ENCODE measurements around the gene ANKS1B. TPM values are rescaled to one million over a fixed set of nuclear protein-coding genes. Genes with fewer than 3 reads are reported as not detected.

ANKS1B gene
- total RNA-seq, 4 donors from 2014 or later: 0.88 to 10.7 (median 4.4) TPM

DNA sequence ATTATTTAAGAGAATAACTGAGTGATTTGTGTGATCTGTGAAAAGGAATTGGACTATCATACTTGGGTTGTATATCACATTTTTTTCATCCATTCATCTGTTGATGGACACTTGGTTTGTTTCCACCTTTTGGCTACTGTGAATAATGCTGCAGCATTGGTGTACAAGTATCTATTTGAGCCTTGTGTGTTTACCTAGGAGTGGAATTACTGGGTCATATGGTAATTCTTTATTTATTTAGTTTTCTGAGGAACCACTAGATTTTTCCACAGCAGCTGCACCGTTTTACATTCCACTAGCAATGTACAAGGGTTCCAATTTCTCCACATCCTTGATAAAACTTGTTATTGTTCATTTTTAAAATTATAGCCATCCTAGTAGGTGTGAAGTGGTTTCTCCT, 1283.6 kb downstream of the ANKS1B start:
- Histone ChIP-seq H3K36me3 (peaks cover 0 to 33% (median 0%) of the 10 kb centered on the region in 3 donors), H3K27me3 (no peaks in the 10 kb centered on the region), H3K4me3 (no peak overlapping the region), H3K27ac (no peak overlapping the region), H3K4me1 (no peaks in the 10 kb centered on the region), H3K9me3 (no peaks in the 10 kb centered on the region)
- no peak for DNase-seq
- TF ChIP-seq POLR2A (IDR thresholded peaks at IDR 0.05): no peak
- TF ChIP-seq, protein P1, sequence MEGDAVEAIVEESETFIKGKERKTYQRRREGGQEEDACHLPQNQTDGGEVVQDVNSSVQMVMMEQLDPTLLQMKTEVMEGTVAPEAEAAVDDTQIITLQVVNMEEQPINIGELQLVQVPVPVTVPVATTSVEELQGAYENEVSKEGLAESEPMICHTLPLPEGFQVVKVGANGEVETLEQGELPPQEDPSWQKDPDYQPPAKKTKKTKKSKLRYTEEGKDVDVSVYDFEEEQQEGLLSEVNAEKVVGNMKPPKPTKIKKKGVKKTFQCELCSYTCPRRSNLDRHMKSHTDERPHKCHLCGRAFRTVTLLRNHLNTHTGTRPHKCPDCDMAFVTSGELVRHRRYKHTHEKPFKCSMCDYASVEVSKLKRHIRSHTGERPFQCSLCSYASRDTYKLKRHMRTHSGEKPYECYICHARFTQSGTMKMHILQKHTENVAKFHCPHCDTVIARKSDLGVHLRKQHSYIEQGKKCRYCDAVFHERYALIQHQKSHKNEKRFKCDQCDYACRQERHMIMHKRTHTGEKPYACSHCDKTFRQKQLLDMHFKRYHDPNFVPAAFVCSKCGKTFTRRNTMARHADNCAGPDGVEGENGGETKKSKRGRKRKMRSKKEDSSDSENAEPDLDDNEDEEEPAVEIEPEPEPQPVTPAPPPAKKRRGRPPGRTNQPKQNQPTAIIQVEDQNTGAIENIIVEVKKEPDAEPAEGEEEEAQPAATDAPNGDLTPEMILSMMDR (IDR thresholded peaks at IDR 0.05): no peak

DNA sequence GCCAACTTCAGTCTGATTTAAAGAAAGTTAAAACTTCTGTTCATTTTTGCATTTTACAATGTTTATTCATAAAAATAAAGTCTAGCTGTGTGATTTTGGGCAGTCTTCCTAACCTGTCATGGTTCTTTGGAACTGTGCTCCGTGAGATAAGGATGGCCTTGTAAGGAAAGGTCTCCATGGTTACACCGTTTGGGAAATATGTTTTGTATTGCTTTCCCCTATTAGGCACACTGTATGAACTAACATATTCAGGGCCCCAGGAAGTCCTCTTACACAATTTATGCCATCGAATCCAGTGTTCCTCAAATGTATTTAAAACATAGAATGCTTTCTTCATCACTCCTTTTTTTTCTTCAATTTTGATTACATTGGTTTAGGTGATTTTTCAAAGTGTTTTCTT, 1285.2 kb downstream of the ANKS1B start:
- no peak for TF ChIP-seq POLR2A (IDR thresholded peaks at IDR 0.05)
- TF ChIP-seq, protein P1 (IDR thresholded peaks at IDR 0.05): no peak
- Histone ChIP-seq H3K4me1 (no peaks in the 10 kb centered on the region), H3K27ac (no peak overlapping the region), H3K36me3 (peaks cover 0 to 34% (median 0%) of the 10 kb centered on the region in 3 donors), H3K27me3 (no peaks in the 10 kb centered on the region), H3K9me3 (no peaks in the 10 kb centered on the region), H3K4me3 (no peak overlapping the region)
- DNase-seq: no peak

DNA sequence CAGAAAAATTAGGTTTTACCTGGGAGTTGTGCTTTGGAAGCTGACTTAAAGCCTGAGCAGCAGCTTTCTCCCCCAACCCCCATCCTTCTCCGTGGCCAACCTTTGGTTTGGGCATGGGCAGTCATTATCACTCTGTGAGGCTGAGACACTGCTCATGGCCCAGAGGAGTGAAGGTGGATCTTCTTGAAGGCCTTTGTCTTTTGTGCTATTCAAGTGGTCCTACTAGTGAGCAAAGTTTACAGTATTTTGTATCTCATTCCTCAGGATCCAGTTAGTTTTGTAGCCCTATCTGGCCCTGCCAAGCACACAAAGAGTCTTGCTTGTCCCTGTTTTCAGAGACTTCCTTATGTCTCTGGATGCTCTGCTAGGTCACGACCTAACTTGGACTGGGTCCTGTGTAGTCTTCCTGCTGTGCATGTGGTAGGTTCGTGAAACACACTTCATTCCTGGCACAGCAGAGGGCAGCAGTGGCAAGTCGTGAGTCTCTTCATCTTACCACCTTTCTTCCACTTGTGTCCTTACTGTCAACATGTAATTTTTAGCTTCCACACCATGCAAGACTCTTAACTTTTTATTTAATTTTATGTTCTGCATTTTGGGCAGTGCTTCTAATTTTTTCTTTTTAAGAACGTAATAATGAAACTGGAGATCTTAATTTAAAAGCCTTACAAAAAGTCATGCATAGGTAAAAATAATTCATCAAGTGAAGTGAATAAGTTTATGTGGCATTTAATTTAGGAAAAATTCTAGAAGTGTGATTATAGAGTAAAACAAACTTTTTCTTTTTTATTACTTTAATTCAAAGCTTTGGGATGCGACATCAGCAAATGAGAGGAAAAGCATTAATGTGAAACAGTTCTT, 1285.9 kb downstream of the ANKS1B start:
- H3K27me3 ChIP-seq: no peaks in the 10 kb centered on the region
- H3K27ac ChIP-seq: no peak overlapping the region
- H3K36me3 ChIP-seq: peaks cover 0 to 28% (median 0%) of the 10 kb centered on the region in 3 donors
- no peaks in the 10 kb centered on the region for H3K4me1 ChIP-seq
- DNase-seq: peak; percentile 22 to 73 (median 55)
- H3K4me3 ChIP-seq: no peak overlapping the region
- TF ChIP-seq, protein P1 (IDR thresholded peaks at IDR 0.05): peak in 4 of 6 experiments; percentile 22 to 55 (median 47)
- TF ChIP-seq POLR2A (IDR thresholded peaks at IDR 0.05): no peak
- no peaks in the 10 kb centered on the region for H3K9me3 ChIP-seq

DNA sequence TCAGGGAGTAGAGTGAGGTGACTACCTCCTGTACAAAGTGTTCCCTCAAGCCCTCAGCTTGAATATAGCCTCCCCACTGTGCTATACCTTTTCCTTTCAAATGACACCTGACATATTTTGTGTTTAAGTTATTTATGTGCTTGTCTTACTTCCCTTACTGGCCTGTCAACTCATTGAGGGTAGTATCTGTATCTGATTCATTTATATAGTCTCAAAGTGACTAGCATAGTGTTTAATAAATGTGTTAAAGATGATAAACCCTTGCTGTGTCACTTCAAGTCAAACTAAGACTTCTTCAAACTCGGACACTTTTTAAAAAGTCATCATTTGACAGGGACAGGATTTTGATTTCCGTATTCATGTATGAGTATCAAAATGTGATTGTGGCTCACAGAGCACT, 1287.5 kb downstream of the ANKS1B start:
- Histone ChIP-seq H3K9me3 (no peaks in the 10 kb centered on the region), H3K4me1 (no peaks in the 10 kb centered on the region), H3K4me3 (no peak overlapping the region), H3K36me3 (peaks cover 0 to 24% (median 0%) of the 10 kb centered on the region in 3 donors), H3K27me3 (no peaks in the 10 kb centered on the region), H3K27ac (no peak overlapping the region)
- DNase-seq: no peak
- TF ChIP-seq POLR2A (IDR thresholded peaks at IDR 0.05): no peak
- TF ChIP-seq, protein P1 (IDR thresholded peaks at IDR 0.05): no peak

DNA sequence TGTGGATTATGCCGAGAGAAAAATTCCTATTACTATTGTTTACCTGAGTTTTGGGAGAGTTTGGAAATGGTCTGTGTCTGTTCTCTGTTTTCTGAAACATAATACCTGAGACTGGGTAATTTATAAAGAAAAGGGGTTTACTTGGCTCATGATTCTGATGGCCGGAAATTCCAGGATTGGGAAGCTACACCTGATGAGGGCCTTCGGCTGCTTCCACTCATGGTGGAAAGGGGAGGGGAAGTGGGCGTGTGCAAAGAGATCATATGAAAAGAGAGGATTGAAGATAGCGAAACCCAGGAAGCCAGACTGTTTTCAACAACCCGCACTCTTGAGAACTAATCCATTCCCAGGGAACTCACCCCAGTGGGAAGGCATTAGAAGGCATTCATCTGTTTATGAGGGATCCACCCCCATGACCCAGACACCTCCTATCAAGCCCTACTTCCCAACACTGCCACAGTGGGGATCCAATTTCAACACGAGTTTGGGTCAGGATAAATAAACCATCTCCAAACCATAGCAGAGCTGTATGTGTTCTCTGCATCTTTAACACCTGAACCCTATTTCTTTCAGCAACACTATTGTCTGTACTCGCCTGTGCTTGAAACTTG, 1288.6 kb downstream of the ANKS1B start:
- H3K4me1 ChIP-seq: no peaks in the 10 kb centered on the region
- no peak overlapping the region for H3K4me3 ChIP-seq
- no peak for TF ChIP-seq POLR2A (IDR thresholded peaks at IDR 0.05)
- TF ChIP-seq, protein P1 (IDR thresholded peaks at IDR 0.05): no peak
- H3K27me3 ChIP-seq: no peaks in the 10 kb centered on the region
- no peaks in the 10 kb centered on the region for H3K9me3 ChIP-seq
- no peak overlapping the region for H3K27ac ChIP-seq
- peaks cover 0 to 26% (median 0%) of the 10 kb centered on the region in 3 donors for H3K36me3 ChIP-seq
- DNase-seq: no peak

All from Peyer's patch (tissue), 4 donors.